ENCODE results near the gene STMN1.

DNA sequence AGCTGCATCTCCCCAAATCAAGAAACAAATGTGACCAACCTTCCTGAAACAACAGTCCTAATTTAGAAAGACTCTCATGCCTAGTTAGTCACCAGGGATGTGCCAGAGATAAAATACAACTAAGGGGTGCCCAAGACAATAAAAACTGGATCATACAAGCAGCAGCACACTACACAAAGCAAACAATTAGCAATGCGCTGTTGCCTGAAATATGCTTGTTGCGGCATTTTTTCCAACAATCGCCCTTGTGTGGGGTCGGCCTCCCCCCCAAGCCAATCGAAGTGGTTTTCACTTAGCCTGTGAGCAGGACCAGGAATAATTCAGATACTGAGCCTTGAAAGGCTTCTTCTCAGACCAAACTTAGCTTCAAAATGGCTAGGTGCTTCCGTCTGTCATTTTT lies 1.4 kb upstream of the STMN1 start:
- TF ChIP-seq, protein P1, sequence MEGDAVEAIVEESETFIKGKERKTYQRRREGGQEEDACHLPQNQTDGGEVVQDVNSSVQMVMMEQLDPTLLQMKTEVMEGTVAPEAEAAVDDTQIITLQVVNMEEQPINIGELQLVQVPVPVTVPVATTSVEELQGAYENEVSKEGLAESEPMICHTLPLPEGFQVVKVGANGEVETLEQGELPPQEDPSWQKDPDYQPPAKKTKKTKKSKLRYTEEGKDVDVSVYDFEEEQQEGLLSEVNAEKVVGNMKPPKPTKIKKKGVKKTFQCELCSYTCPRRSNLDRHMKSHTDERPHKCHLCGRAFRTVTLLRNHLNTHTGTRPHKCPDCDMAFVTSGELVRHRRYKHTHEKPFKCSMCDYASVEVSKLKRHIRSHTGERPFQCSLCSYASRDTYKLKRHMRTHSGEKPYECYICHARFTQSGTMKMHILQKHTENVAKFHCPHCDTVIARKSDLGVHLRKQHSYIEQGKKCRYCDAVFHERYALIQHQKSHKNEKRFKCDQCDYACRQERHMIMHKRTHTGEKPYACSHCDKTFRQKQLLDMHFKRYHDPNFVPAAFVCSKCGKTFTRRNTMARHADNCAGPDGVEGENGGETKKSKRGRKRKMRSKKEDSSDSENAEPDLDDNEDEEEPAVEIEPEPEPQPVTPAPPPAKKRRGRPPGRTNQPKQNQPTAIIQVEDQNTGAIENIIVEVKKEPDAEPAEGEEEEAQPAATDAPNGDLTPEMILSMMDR (optimal IDR thresholded peaks at IDR 0.05 in 1 of 3, IDR thresholded peaks at IDR 0.05 in 1 of 3, conservative IDR thresholded peaks at IDR 0.05 in 1 of 3; ENCODE audit: extremely low read depth in 1 of 3, insufficient read depth in 2 of 3, low read length in 3 of 3), result no peak
- TF ChIP-seq EZH2 (IDR thresholded peaks at IDR 0.05; ENCODE audit: low read length), result no peak
